GM19239 (cell line): Measurements from ENCODE around the gene CLTC.
"Not testable (repeated sequence)": the region's sequence is repeated elsewhere in the genome, so short reads cannot be mapped to it uniquely, and the experiment has no call there.

Experiments
- DNase-seq: peaks from one replicate; pipeline ENCODE4 v3.0.0; 2011; ENCODE audit warnings: low spot score; ENCODE audit not compliant: insufficient read length
- FAIRE-seq: peaks from 2 replicates; lab custom pipeline; 2011; peaks lifted over from hg19 to GRCh38; lab: Jason Lieb, UNC

CLTC gene

GRCh38 chr17:59632398-59632797 is 12.7 kb downstream of the CLTC start:
- no peak for FAIRE-seq
- DNase-seq: no peak

- FAIRE-seq (no peak), DNase-seq (no peak)
These were observed 14.1 kb downstream of the CLTC start for GRCh38 chr17:59633658-59634359.

GRCh38 chr17:59634632-59635541 is 15.2 kb downstream of the CLTC start:
- DNase-seq (no peak), FAIRE-seq (peak; percentile 84)

- FAIRE-seq (no peak), DNase-seq (no peak)
These were observed 18.1 kb downstream of the CLTC start for GRCh38 chr17:59637611-59638310.

- DNase-seq: no peak
- FAIRE-seq: no peak
These were observed 18.9 kb downstream of the CLTC start for GRCh38 chr17:59638553-59638952.

GRCh38 chr17:59641799-59642484 is 22.2 kb downstream of the CLTC start:
- DNase-seq: peak; percentile 27
- peak; percentile 86 for FAIRE-seq

- no peak for FAIRE-seq
- no peak for DNase-seq
These were observed 22.9 kb downstream of the CLTC start for GRCh38 chr17:59642565-59642964.

- DNase-seq: no peak
- no peak for FAIRE-seq
These were observed 23.8 kb downstream of the CLTC start for GRCh38 chr17:59643159-59644140.

- FAIRE-seq (no peak), DNase-seq (no peak)
These were observed 27.6 kb downstream of the CLTC start for GRCh38 chr17:59647288-59647687.

GRCh38 chr17:59649886-59650285 is 30.2 kb downstream of the CLTC start:
- FAIRE-seq (no peak), DNase-seq (no peak)

- no peak for DNase-seq
- FAIRE-seq: no peak
These were observed 30.9 kb downstream of the CLTC start for GRCh38 chr17:59650642-59651041.

- no peak for DNase-seq
- no peak for FAIRE-seq
These were observed 31.7 kb downstream of the CLTC start for GRCh38 chr17:59651346-59651745.

GRCh38 chr17:59652119-59652518 is 32.4 kb downstream of the CLTC start:
- FAIRE-seq (no peak), DNase-seq (no peak)

GRCh38 chr17:59656624-59657023 is 36.9 kb downstream of the CLTC start:
- FAIRE-seq, DNase-seq: not testable (repeated sequence)

GRCh38 chr17:59666235-59666634 is 46.5 kb downstream of the CLTC start:
- DNase-seq (no peak), FAIRE-seq (no peak)

GRCh38 chr17:59668816-59669215 is 49.1 kb downstream of the CLTC start:
- DNase-seq (no peak), FAIRE-seq (peak; percentile 78)

GRCh38 chr17:59669411-59669810 is 49.7 kb downstream of the CLTC start:
- peak; percentile 14 for DNase-seq
- peak; percentile 84 for FAIRE-seq

GRCh38 chr17:59669944-59670343 is 50.2 kb downstream of the CLTC start:
- FAIRE-seq (peak; percentile 84), DNase-seq (no peak)

GRCh38 chr17:59671386-59671785 is 51.7 kb downstream of the CLTC start:
- FAIRE-seq: no peak

More at GRCh38 chr17:59671386-59671785, 51.7 kb downstream of the CLTC start:
- no peak for DNase-seq
